Neutrophil (primary cell): ENCODE data around the gene FAM193B.

Experiments
- H3K27ac ChIP-seq: fragments of 200-600 bp; sonication (generic); 2 replicates; pipeline ENCODE4 v1.5.1; 2016; ENCODE audit warnings: mild to moderate bottlenecking, moderate library complexity
- H3K27me3 ChIP-seq: fragments of 200-600 bp; sonication (generic); 2 replicates; pipeline ENCODE4 v1.6.0; 2016; ENCODE audit warnings: mild to moderate bottlenecking
- H3K36me3 ChIP-seq: fragments of 200-600 bp; sonication (generic); 2 replicates; pipeline ENCODE4 v1.5.1; 2017
- H3K4me1 ChIP-seq, 2 experiments: fragments of 200-600 bp in 1 of 2; sonication (generic) in 1 of 2; 1 replicate in 1 of 2; 2 replicates in 1 of 2; pipeline versions ENCODE4 v1.5.1 to v1.6.1; 2013 to 2016; ENCODE audit warnings: low read depth in 1 of 2, low read length in 1 of 2, mild to moderate bottlenecking in 1 of 2, moderate library complexity in 1 of 2; ENCODE audit not compliant: control insufficient read depth in 1 of 2, insufficient read depth in 1 of 2
- H3K4me3 ChIP-seq, 2 experiments: fragments of 200-600 bp in 1 of 2; sonication (generic) in 1 of 2; 1 replicate in 1 of 2; 2 replicates in 1 of 2; pipeline ENCODE4 v1.5.1; 2013 to 2016; ENCODE audit warnings: low read depth in 1 of 2, low read length in 1 of 2, mild to moderate bottlenecking in 1 of 2, moderate library complexity in 1 of 2
- H3K9me3 ChIP-seq: fragments of 200-600 bp; sonication (generic); 2 replicates; pipeline ENCODE4 v1.5.1; 2016
- TF ChIP-seq, protein P1 (sequence below): fragments of 200-600 bp; sonication (generic); IDR thresholded peaks from 2 replicates; pipeline ENCODE4 v1.5.1; 2016; ENCODE audit warnings: antibody characterized with exemption

Gene FAM193B

DNA sequence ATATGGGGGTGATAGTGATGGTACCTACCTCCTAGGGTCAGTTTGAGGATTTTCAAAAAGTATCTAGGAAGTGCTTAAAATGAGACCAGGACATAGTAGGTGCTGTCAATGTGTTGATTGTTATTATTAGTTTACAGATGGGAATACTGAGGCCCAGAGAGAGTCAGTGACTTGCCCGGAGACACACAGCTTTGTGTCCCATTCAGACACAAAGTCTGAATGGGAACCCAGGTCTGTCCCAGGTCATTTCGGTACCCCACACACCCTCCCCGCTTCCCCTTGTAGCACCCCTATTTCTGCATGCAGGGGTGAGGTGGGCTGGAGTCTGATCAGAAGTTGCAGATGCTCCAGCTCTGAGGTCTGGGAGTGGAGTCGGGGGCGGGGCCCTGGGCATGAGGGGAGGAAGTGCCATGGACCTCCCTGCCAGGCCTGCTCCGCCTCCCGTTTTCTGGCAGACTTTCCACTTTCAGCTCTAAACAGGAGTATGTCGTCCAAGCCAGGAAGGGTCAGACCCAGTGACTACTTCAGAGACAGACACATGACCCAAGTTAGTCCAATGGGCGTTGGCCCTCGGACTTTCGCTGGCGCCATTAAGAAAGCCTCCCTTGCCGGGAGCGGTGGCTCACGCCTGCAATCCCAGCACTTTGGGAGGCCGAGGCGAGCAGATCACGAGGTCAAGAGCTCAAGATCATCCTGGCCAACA, 77.7 kb downstream of the FAM193B start:
- Histone ChIP-seq H3K9me3 (no peaks in the 10 kb centered on the region), H3K4me1 (peaks cover 48 to 65% of the 10 kb centered on the region in 2 experiments)

DNA sequence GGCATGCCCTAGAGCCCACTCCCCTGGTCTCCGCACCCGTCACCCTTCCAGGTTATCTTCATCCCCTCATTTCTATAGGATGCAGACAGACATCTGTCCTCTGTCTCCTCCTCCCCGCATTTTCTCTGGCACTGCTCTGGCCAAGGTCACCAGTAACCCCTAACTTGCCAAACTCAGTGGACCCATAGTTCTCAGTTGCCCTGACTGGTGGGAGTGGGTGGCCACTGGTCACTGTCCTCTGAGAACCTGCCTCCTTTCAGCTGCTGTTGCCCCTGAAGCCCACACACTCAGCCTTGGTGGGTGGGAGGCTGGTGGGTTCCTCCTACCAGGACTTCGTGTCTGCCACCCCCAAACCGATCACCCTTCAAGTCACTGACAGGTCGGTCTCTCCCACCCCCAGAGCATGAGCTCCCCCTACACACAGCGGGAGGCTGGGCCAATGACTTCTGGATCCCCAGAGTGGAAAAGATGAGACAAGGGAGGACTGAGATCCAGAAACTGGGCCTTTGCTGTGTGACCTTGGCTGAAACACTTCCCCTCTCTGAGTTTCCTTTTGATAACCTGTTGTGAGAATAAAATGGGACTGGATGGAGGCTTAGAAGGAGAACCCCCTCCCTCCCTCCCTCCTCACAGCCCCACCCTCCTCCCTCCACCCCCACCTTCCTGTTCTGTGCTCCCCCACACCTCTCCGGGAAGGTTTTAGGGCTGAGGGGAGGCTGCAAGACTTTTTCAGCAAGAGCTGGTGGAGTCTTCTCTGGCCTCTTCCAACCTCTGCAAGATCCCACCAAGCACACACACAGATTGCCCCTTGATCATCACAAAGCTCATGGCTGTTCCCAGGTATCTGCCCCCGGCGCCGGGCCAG, 78.6 kb downstream of the FAM193B start:
- Histone ChIP-seq H3K9me3 (no peaks in the 10 kb centered on the region), H3K4me3 (no peak overlapping the region), H3K36me3 (peaks cover 30% of the 10 kb centered on the region), H3K27me3 (peaks cover 50% of the 10 kb centered on the region), H3K4me1 (peaks cover 51 to 72% of the 10 kb centered on the region in 2 experiments), H3K27ac (no peak overlapping the region)
- TF ChIP-seq, protein P1, sequence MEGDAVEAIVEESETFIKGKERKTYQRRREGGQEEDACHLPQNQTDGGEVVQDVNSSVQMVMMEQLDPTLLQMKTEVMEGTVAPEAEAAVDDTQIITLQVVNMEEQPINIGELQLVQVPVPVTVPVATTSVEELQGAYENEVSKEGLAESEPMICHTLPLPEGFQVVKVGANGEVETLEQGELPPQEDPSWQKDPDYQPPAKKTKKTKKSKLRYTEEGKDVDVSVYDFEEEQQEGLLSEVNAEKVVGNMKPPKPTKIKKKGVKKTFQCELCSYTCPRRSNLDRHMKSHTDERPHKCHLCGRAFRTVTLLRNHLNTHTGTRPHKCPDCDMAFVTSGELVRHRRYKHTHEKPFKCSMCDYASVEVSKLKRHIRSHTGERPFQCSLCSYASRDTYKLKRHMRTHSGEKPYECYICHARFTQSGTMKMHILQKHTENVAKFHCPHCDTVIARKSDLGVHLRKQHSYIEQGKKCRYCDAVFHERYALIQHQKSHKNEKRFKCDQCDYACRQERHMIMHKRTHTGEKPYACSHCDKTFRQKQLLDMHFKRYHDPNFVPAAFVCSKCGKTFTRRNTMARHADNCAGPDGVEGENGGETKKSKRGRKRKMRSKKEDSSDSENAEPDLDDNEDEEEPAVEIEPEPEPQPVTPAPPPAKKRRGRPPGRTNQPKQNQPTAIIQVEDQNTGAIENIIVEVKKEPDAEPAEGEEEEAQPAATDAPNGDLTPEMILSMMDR, result no peak

More for the DNA sequence above, 77.7 kb downstream of the FAM193B start:
- TF ChIP-seq, protein P1, result no peak
- Histone ChIP-seq H3K36me3 (peaks cover 37% of the 10 kb centered on the region), H3K27me3 (peaks cover 41% of the 10 kb centered on the region), H3K27ac (no peak overlapping the region), H3K4me3 (no peak overlapping the region)

DNA sequence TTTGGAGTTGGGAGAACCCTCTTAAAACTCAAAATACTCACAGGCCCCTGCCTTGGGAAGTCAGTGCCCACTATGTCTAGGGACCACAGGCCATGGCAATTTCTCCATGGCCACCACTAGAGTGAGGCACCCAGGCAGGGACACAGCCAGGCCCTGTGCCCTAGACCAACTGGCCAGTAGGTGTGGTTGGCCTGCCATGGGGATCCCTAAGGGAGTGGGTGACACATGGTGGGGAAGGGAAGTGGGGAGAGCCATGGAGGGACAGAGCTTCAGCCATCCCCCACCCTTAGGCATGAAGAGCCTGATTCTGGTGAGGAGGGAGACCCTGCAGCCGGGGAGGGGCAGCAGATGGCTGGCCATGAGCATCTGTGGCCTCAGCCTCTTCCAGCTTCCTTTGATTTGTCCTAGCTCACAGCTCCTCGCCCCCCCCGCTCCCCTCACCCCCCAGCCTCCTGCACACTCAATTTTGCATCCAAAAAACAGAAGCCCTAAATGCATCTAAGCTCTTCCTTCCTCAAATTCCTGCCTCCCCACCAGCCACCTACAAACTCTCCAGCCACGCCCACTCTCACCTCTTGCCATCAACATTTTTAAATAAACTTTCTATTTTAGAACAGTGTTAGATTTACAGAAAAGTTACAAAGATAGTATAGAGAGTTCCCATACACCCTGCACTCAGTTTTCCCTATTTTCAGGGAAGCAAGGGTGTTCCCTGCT, 79.4 kb downstream of the FAM193B start:
- no peak overlapping the region for H3K27ac ChIP-seq
- H3K4me3 ChIP-seq, result peak overlapping the region in 1 of 2 experiments; percentile 28
- TF ChIP-seq, protein P1, result no peak
- no peaks in the 10 kb centered on the region for H3K9me3 ChIP-seq
- H3K36me3 ChIP-seq, result peaks cover 28% of the 10 kb centered on the region
- H3K4me1 ChIP-seq, result peaks cover 50 to 71% of the 10 kb centered on the region in 2 experiments
- H3K27me3 ChIP-seq, result peaks cover 58% of the 10 kb centered on the region

DNA sequence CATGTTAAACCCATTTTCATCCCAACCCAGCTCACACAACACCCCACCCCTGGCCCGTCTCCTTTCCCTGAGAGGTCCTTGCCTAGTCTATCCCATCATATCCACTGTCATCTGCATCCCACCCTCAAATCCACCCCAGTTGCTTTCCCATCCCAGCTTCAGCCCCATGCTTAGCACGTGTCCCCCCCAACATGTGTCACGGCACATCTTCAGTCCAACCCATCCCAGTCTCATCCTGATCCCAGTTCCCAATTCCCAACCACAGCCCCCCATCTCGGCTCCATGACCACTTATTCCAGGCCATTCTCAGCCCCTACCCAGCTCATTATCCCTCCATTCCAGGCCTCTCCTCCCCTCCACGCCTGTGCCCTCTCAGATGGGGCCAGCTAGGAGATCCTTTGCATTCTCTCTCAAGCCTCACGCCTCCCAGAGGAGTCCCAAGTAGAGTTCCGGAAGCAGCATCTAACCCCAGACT, 80.3 kb downstream of the FAM193B start:
- Histone ChIP-seq H3K27me3 (peaks cover 66% of the 10 kb centered on the region), H3K27ac (no peak overlapping the region), H3K36me3 (peaks cover 19% of the 10 kb centered on the region), H3K9me3 (no peaks in the 10 kb centered on the region), H3K4me3 (no peak overlapping the region), H3K4me1 (peaks cover 40 to 61% of the 10 kb centered on the region in 2 experiments)
- TF ChIP-seq, protein P1, result no peak

DNA sequence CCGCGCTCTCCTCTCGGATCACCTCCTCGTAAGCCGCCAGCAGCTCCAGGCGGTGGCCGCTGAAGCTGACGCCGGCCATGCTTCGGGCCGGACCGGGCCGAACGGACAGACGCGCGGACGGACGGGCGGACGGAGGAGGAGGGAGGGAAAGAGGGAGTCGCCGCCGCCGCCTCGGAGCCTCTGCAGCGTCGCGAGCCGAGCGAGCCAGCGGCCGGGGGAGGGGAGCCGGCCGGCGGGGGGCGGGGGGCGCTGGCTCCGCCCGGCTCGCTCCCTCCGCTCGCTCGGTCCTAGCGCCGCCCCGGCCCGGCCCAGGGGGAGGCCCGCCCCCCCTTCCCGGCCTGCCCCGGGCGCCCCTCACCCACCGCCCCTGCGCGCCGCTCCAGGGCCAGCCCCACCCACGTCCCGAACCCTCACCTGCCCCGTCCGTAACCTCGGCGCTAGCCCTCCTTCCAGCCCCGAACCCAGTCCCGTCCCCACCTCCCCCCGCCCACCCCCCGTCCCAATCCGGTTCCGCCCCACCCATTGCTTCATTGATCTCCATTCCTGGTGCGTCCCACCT, 80.8 kb downstream of the FAM193B start, which contains the start of gene DBN1:
DBN1 (minus strand) TSS at position 192 of the 559 bp plus-strand sequence; CDS start at position 79, 113 bp downstream.
- H3K9me3 ChIP-seq, result no peaks in the 10 kb centered on the region
- TF ChIP-seq, protein P1, result no peak
- peaks cover 66% of the 10 kb centered on the region for H3K27me3 ChIP-seq
- no peak within 1 kb of the TSS for H3K27ac ChIP-seq
- peaks cover 35 to 56% of the 10 kb centered on the region in 2 experiments for H3K4me1 ChIP-seq
- H3K4me3 ChIP-seq, result peak within 1 kb of the TSS; percentile 25 to 64
- H3K36me3 ChIP-seq, result peaks cover 13% of the 10 kb centered on the region
